ENCODE results near the gene AFF3. TPM values are rescaled to one million over a fixed set of nuclear protein-coding genes. Genes with fewer than 3 reads are reported as not detected.

AFF3 gene
- total and polyA plus RNA-seq, 2 of the 8 experiments (the other 6 are each of a cell fraction or from before 2014, with no cell fraction given) = 0.27 to 3.0 TPM

DNA sequence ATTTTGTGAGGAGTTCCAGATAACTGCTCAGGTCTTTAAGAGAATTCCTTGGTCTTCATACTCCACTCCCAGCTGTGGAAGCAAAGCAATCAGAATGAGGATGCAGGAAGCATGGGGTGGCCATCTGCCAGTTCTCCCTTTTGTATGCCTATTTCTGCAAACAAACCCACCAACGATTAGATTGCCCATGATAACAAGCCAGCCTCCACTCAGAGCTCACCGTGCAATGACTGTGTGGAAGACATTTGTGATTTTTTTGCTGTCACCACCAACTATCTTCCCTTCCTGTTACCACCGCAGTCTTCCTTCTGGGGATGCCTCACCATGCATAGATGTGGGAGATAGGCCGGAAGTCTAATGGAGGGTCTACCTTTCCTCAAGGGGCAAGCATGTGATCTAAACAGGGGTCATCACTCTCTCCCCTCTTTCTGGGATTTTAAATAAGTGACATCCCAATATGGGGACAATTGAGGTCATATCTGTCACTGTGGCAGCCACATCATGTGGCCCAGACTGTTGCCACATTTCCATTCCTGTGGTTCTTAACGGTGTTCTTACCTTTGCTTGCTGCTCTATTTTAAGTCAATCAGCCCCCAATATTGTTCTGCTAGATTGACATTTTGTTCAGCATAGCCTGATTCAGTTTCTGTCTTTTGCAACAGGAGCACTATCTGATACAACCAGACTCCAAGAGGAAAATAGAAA, 4.4 kb downstream of the AFF3 start:
- Histone ChIP-seq H2BK5ac (ENCODE audit: low read depth, low read length) (no peak overlapping the region), H3K56ac (replicated peaks; ENCODE audit: insufficient read length, low read depth, low read length) (no peak overlapping the region), H4K20me1 (replicated peaks in 1 of 2; ENCODE audit: control insufficient read depth in 1 of 2, insufficient read depth in 2 of 2, low read length in 2 of 2) (no peaks in the 10 kb centered on the region), H4K8ac (ENCODE audit: extremely low read depth, insufficient read depth, low read length) (no peak overlapping the region), H3K4me2 (ENCODE audit: insufficient read depth in 1 of 2, low read depth in 2 of 2, low read length in 2 of 2) (no peak overlapping the region), H3K23ac (ENCODE audit: insufficient read length) (no peak overlapping the region), H3K9me3 (ENCODE audit: insufficient read depth in 2 of 2, low read depth in 1 of 2, low read length in 1 of 2) (no peaks in the 10 kb centered on the region), H2BK12ac (ENCODE audit: low read depth, low read length) (no peak overlapping the region), H3K36me3 (ENCODE audit: control insufficient read depth in 2 of 4, insufficient read depth in 4 of 4, low read length in 3 of 4) (no peaks in the 10 kb centered on the region), H3K79me2 (ENCODE audit: control insufficient read depth in 1 of 2, insufficient read depth in 2 of 2, low read length in 2 of 2) (no peaks in the 10 kb centered on the region), H3K27ac (ENCODE audit: low read depth, low read length) (no peak overlapping the region), H3K79me1 (ENCODE audit: low read depth, low read length) (no peaks in the 10 kb centered on the region), H3K27me3 (replicated peaks in 1 of 4; ENCODE audit: control insufficient read depth in 3 of 4, extremely low read depth in 1 of 4, insufficient read depth in 3 of 4, low read length in 3 of 4) (no peaks in the 10 kb centered on the region; a peak in 3 of 7 replicates), H2AK5ac (ENCODE audit: low read depth, low read length) (no peak overlapping the region), H3K14ac (ENCODE audit: insufficient read length) (no peak overlapping the region), H3K18ac (ENCODE audit: extremely low read depth, low read length) (no peak overlapping the region), H4K5ac (ENCODE audit: insufficient read length, low read depth, low read length) (no peak overlapping the region), H3K23me2 (ENCODE audit: low read depth, low read length) (no peaks in the 10 kb centered on the region), H2AFZ (ENCODE audit: low read length) (no peak overlapping the region), H3K4me1 (replicated peaks in 1 of 4; ENCODE audit: control insufficient read depth in 3 of 4, insufficient read depth in 4 of 4, low read length in 3 of 4) (no peaks in the 10 kb centered on the region), H3K4ac (replicated peaks; ENCODE audit: insufficient read length, low read depth, low read length) (no peak overlapping the region), H2BK20ac (ENCODE audit: low read length) (no peak overlapping the region), H2BK120ac (replicated peaks; ENCODE audit: low read depth, low read length) (no peak overlapping the region), H2BK15ac (ENCODE audit: low read length) (no peak overlapping the region), H3K9ac (replicated peaks in 1 of 4; ENCODE audit: extremely low read depth in 1 of 4, low read depth in 3 of 4, low read length in 3 of 4) (no peak overlapping the region), H4K91ac (replicated peaks; ENCODE audit: insufficient read length, low read length) (no peak overlapping the region), H3K4me3 (ENCODE audit: extremely low read depth in 1 of 4, insufficient read depth in 2 of 4, low read depth in 3 of 4, low read length in 4 of 4) (no peak overlapping the region)
- TF ChIP-seq SP2 (IDR thresholded peaks at IDR 0.05; ENCODE audit: low read length) (no peak), HDAC6 (IDR thresholded peaks at IDR 0.05; ENCODE audit: low read depth, low read length) (no peak), PHF8 (conservative IDR thresholded peaks at IDR 0.05; ENCODE audit: low read depth, low read length) (no peak), JUND (IDR thresholded peaks at IDR 0.05; ENCODE audit: low read length) (no peak)
- POLR2A ChIA-PET (ENCODE audit: partially characterized antibody) = no interaction called here
- no peak for FAIRE-seq
- WGBS, 2 experiments (ENCODE audit: extremely low coverage in 1 of 2, insufficient coverage in 1 of 2, insufficient read length in 1 of 2, insufficient replicate concordance in 2 of 2, low coverage in 1 of 2, low lambda C conversion rate in 2 of 2, missing lambda C conversion rate in 1 of 2) = 82% methylated on average over 5 of the region's 5 CpGs; no CpG with 5 or more reads in 1 of the 2 experiments
- no peak for DNase-seq (ENCODE audit: low read depth in 1 of 2, low spot score in 2 of 2)
- CTCF ChIA-PET (ENCODE audit: partially characterized antibody) = interaction anchor here (0.7 to 1.3 kb wide), 3 partner anchors 9 to 123 kb away, joined by 3 read pairs; no protein-coding TSS in a partner anchor
